IPS-NIHi7 (cell line): ENCODE measurements around the gene TPD52L1.

Experiments used
- DNase-seq: peaks from one replicate; pipeline ENCODE4 v3.0.0; 2012; ENCODE audit warnings: mixed read lengths; ENCODE audit errors: extremely low spot score

TPD52L1 gene

DNA sequence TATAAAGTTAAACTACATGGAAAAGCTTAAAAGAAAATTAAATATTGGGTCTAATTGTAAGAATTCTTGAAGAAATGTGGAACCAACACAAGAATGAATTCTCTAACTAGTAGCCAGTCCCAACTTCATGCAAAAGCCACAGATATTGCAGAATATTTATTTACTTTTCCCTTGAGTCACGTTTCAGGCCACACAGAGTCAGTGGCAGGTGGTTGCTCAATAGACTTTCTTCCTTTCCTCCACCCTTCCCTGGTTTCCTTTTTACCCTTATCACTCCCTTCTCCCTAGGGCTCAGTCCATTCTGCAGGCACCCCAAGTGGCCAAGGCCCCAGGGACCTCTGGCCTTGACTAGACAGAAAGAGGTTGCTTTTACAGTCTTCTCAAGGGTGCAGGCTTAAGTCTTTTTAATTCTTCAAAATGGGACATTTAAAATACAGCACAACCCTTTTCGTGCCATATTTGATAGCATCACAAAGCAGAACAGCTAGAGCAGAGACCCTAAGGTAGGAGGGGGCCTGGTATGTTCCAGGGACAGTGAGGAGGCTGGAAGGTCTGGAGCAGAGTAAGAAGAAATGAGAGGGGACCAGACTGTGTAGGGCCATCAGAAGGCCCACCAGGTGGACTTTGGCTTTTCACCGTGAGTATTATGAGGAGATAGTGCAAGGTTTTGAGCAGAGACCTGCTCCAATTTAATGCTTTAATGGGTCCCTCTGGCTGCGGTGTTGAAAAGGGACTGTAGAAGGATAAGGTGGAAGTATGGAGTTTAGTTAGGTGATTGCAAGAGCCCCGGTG is 83.2 kb downstream of the TPD52L1 start:
- DNase-seq: no peak

DNA sequence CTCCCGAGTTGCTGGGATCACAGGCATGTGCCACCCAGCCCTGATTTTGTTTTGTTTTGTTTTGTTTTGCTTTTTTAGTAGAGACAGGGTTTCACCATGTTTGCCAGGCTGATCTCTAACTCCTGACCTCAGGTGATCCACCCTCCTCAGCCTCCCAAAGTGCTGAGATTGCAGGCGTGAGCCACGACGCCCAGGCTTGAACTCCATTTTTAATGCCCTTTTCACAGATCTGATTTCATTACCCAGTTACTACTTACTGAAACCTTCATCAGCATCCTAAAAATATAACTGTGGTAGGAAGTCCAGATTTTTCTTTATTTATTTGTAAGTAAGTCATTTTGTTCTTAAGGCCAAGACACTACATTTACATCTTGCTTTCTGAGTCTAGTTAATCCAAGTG is 84.2 kb downstream of the TPD52L1 start:
- no peak for DNase-seq

DNA sequence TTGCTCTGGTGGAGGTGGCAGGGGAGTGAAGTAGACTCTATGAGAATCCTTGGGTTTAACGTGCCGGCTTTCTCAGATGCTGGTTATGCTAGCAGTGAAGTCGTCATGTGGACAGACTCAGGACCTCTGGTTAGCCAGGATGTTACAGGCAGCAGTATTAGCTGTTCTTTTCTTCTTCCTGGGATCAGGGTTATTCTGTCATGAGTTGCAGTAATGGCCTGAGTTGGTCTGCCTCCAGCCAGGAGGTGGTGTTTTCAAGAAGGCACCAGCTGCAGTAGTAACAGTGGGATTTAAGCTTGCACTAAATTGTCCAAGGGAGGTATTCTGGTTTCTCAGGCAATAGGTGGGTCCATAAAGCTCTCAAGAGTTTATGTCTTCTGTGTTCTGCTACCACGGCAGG is 91.5 kb downstream of the TPD52L1 start:
- DNase-seq: no peak

- DNase-seq: peak; percentile 30
Measured at GRCh38 chr6:125245523-125246264, 92.1 kb downstream of the TPD52L1 start.

DNA sequence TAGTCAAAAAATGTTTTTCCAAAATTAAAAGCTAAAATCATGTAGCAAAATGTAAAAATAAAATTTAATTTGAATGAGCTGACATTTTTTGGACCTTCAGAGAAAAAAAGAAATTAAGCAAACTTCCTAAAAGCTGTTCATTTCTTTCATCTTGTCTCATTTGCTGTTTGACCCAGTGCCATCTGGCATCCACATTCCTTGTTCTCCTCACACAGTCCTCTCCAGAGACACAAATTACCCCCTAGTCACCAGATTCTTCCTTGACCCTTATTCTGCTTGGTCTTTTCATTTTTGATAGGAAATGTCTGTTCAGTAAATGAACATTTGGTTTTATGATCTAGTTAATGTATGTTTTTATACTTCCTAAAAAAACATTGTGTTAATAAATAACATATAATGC is 93.0 kb downstream of the TPD52L1 start:
- no peak for DNase-seq

- no peak for DNase-seq
Measured at GRCh38 chr6:125248136-125248535, 94.6 kb downstream of the TPD52L1 start.

DNA sequence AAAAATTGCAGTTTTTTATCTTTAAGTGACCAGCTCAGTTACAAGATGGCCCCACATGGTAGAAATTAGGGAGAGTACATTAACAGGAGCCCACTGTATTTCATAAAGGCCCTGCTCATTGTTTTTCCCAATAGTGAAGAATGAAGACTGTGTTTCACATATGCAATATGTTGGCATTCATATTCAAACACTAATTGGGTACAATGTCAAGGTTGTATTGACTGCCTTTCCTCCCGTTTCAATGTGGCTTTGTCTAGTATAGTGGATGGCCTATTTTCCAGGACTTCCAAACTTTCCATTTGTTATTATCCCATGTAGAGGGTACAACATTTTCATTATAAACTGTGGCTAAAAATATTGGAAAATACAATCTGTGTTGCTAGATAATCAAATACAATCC is 96.9 kb downstream of the TPD52L1 start:
- no peak for DNase-seq

GRCh38 chr6:125251516-125252220 is 98.1 kb downstream of the TPD52L1 start:
- peak; percentile 25 for DNase-seq

DNA sequence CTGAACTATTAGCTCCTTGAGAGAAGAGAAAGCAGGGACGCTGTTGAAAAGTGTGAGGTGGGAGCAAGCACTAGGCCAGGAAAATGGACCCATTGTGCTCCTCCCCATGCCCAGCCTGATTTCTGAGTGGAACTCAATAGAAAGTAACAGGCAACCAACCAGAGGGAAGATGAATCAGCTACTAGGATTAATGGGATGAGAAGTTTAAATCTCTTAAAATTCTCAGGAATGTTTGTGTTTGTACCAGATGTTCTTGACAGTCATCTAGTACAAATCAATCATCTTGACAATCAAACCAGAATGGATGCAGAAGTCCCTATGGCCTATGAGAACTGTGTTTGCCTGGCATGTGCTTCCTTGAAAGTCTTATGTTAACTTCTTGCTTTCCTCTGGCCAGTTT is 99.3 kb downstream of the TPD52L1 start:
- DNase-seq: no peak

DNA sequence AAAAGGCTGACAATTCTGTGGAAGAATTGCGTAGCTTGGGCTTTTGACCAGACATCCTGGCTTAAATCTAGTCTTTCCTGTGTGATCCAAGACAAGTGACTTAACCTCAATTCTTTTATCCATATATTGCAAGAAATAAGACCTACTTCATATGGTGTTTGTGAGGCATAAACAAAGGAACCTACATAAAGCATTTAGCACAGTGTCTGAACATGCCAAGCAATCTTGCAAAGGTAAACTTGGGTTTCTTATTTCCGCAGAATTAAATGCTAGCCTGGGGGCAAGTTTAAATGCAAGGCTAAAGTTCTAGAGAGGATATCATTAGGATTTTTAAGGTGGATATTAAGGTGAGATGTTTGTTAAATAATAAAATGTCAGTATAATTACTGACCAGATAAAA is 100.3 kb downstream of the TPD52L1 start:
- no peak for DNase-seq

- no peak for DNase-seq
Measured at GRCh38 chr6:125254321-125254720, 100.7 kb downstream of the TPD52L1 start.

DNA sequence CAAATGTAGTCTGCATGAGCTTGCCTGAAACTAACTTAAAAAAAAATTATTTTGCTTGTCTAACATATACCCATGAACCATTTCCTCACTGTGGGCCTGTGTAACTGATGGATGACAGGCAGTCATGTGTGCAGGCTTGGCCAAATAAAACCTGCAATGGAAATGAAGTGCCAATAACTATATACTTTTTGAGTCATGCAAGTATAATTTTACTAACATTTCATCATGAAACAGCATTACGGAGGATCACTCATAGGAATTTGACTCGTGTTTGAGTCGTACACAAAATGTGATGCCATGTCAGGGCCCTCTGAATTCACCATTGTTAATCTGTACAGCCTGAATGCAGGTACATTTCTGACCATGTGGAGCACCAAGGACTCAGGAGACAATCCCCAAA is 101.6 kb downstream of the TPD52L1 start:
- no peak for DNase-seq

DNA sequence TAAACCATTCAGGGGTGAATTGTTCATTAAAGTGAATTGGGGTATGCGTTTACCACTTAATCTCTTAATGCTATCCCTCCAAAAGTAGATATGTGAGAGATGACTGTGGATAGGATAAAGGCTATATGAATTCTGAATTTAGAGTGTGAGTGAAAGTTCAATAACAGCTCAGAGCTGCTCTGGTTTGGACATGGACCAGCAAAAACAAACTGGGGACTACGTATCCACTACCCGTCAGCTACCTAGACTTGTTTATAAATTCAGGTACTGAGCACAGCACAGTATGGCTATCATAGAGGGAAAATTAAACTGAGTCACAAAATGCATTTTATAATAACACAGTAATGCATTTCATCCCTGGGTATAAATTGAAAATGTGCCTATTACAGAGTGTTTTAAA is 103.8 kb downstream of the TPD52L1 start:
- no peak for DNase-seq

- no peak for DNase-seq
Measured at GRCh38 chr6:125258651-125259353, 105.2 kb downstream of the TPD52L1 start.

DNA sequence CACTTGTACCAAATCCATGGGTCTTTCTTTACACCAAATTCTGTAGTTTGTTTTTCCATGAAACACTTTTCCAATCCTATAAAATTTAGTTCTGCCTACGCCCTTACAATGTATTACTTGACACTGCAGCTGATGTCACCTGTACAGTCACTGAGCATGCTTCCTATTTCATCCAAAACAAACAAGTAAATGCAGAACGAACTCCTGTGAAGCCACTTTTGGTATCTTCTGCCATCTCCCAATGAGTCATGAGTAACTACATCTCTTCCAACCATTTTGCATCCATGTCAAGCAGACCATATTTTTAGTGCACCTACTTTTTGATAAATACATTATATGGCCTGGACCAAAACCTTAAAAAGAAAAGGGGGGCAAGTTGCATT is 105.8 kb downstream of the TPD52L1 start:
- DNase-seq: no peak

GRCh38 chr6:125262016-125263013 is 108.7 kb downstream of the TPD52L1 start:
- DNase-seq: no peak

GRCh38 chr6:125264476-125264875 is 110.9 kb downstream of the TPD52L1 start:
- DNase-seq: no peak

DNA sequence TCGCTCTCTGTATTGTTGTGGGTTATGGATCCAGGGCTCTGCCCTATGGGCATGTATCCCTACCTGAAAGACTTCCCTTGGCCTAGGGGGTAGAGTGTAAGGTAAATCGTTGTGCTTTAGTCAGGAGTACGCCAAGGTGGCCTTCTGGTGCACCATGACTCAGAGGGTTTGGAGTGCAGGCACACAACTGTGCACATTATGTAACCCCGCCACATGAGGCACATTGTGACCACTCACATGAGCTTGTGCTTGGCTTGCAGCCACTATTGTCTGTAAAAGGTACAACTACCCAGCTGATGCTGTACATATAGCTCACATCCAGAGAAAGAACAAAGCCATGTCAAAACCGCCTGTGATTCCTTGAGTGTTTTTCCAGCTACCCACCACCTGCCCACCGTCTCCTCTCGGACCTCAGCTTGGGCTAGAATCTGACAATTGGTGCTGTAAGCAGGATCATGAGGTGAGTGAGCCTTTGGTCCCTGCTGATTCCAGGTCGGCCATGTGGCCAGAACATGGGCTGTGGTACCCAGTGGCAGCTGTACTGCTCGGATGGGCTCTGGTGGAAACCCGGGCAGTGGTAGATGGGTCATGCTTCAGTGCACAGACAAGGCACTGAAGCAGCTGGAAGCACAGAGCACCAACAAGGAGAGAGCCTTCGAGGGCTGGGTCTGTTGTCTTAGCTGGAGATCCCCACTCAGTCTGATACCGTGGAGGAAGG is 114.4 kb downstream of the TPD52L1 start:
- DNase-seq: no peak

GRCh38 chr6:125268765-125269164 is 115.2 kb downstream of the TPD52L1 start:
- DNase-seq: no peak

DNA sequence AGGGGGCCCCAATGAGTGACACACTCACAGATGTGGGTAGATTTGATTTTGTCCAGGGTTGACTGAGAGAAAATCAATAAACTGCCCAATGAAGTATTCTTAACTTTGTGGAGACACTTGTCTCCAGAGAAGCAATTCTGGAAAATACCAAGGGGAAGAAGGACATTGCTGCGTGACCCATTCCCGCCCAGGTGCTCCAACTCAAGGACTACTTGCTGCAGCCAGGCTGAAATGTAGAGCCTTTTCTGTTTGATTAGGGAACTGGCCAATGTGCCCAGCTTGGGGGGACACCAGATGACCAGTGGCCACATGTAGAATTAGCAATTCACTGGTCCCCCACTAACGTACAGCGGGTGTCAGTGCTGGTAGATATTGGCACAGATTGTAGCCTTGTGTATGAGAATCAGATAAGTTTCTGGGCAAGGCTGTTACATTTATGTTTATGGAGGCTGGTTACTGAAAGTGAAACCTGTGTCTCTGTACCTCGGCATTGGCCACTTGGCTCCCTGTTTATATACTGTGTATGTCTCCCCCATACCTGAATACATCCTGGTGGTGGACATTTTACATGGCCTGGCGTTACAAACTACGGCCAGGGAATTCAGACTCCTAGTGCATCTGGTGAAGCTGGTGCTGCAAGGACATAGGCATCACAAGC is 115.9 kb downstream of the TPD52L1 start:
- no peak for DNase-seq
